Astrocyte (in vitro differentiated cells and primary cell): ENCODE results near the gene PLEKHG5. TPM values are rescaled to one million over a fixed set of nuclear protein-coding genes. Genes with fewer than 3 reads are reported as not detected.

Source experiments
- DNase-seq: peaks from one replicate; pipeline ENCODE4 v3.0.0-alpha.2; 2010; ENCODE audit warnings: low read depth
- FAIRE-seq: peaks from 2 replicates; lab custom pipeline; 2011; peaks lifted over from hg19 to GRCh38; lab: Jason Lieb, UNC
- H2AFZ ChIP-seq: 2 replicates; pipeline ENCODE4 v1.6.0; 2012; ENCODE audit warnings: low read depth, low read length, inconsistent platforms
- H3K27ac ChIP-seq: 2 replicates; pipeline ENCODE4 v1.5.1; 2011; ENCODE audit warnings: low read depth, low read length, inconsistent platforms
- H3K27me3 ChIP-seq: 2 replicates; pipeline ENCODE4 v1.6.0; 2011; ENCODE audit warnings: low read length, inconsistent platforms; ENCODE audit not compliant: insufficient read depth
- H3K36me3 ChIP-seq: 2 replicates; pipeline ENCODE4 v1.5.1; 2011; ENCODE audit warnings: low read length, inconsistent platforms; ENCODE audit not compliant: insufficient read depth
- H3K4me1 ChIP-seq: 2 replicates; pipeline ENCODE4 v1.5.1; 2011; ENCODE audit warnings: low read length, inconsistent platforms; ENCODE audit not compliant: insufficient read depth
- H3K4me2 ChIP-seq: 2 replicates; pipeline ENCODE4 v1.6.0; 2012; ENCODE audit warnings: low read length, inconsistent platforms
- H3K4me3 ChIP-seq: 2 replicates; pipeline ENCODE4 v1.5.1; 2011; ENCODE audit warnings: low read depth, mild to moderate bottlenecking, low read length, inconsistent platforms; ENCODE audit not compliant: insufficient read depth
- H3K79me2 ChIP-seq: 2 replicates; pipeline ENCODE4 v1.6.0; 2012; ENCODE audit warnings: mild to moderate bottlenecking, low read length, inconsistent platforms; ENCODE audit not compliant: insufficient read depth
- H3K9ac ChIP-seq: 2 replicates; pipeline ENCODE4 v1.6.0; 2012; ENCODE audit warnings: mild to moderate bottlenecking, low read length, inconsistent platforms
- H3K9me3 ChIP-seq: 2 replicates; pipeline ENCODE4 v1.5.1; 2012; ENCODE audit warnings: low read depth, mild to moderate bottlenecking, low read length, inconsistent platforms; ENCODE audit not compliant: insufficient read depth
- H4K20me1 ChIP-seq: 2 replicates; pipeline ENCODE4 v1.6.0; 2012; ENCODE audit warnings: low read length, inconsistent platforms; ENCODE audit not compliant: insufficient read depth
- H3K27ac Mint-ChIP-seq: one replicate; pipeline ENCODE4 v1.8.0; 2021; ENCODE audit warnings: mild to moderate bottlenecking, mixed read lengths; ENCODE audit not compliant: unreplicated experiment
- H3K27me3 Mint-ChIP-seq: one replicate; pipeline ENCODE4 v1.8.0; 2021; ENCODE audit warnings: low read depth, mixed read lengths; ENCODE audit not compliant: unreplicated experiment
- H3K36me3 Mint-ChIP-seq: one replicate; pipeline ENCODE4 v1.8.0; 2021; ENCODE audit warnings: low read depth, mixed read lengths; ENCODE audit not compliant: unreplicated experiment
- H3K4me1 Mint-ChIP-seq: one replicate; pipeline ENCODE4 v1.8.0; 2021; ENCODE audit warnings: low read depth, mixed read lengths; ENCODE audit not compliant: unreplicated experiment
- H3K4me3 Mint-ChIP-seq: one replicate; pipeline ENCODE4 v1.8.0; 2021; ENCODE audit warnings: mild to moderate bottlenecking, moderate library complexity, mixed read lengths; ENCODE audit not compliant: unreplicated experiment
- H3K9me3 Mint-ChIP-seq: one replicate; pipeline ENCODE4 v1.8.0; 2021; ENCODE audit warnings: mild to moderate bottlenecking, mixed read lengths; ENCODE audit not compliant: unreplicated experiment
- EZH2 ChIP-seq: IDR thresholded peaks from 2 replicates; pipeline ENCODE4 v1.6.1; 2012; ENCODE audit warnings: mild to moderate bottlenecking, low read length, inconsistent platforms; ENCODE audit not compliant: insufficient read depth
- total RNA-seq: library from RNA; stranded (reverse); gene quantifications from 2 replicates; pipeline ENCODE4 v1.2.1, GENCODE V29; 2021
- TF ChIP-seq, protein P1 (sequence below): IDR thresholded peaks from 2 replicates; pipeline ENCODE4 v1.5.1; 2011; ENCODE audit warnings: low read depth, mild to moderate bottlenecking, inconsistent platforms, low read length, moderate library complexity; ENCODE audit not compliant: insufficient read depth

Gene PLEKHG5
- total RNA-seq, 1 donor from 2014 or later: 25.1 TPM

DNA sequence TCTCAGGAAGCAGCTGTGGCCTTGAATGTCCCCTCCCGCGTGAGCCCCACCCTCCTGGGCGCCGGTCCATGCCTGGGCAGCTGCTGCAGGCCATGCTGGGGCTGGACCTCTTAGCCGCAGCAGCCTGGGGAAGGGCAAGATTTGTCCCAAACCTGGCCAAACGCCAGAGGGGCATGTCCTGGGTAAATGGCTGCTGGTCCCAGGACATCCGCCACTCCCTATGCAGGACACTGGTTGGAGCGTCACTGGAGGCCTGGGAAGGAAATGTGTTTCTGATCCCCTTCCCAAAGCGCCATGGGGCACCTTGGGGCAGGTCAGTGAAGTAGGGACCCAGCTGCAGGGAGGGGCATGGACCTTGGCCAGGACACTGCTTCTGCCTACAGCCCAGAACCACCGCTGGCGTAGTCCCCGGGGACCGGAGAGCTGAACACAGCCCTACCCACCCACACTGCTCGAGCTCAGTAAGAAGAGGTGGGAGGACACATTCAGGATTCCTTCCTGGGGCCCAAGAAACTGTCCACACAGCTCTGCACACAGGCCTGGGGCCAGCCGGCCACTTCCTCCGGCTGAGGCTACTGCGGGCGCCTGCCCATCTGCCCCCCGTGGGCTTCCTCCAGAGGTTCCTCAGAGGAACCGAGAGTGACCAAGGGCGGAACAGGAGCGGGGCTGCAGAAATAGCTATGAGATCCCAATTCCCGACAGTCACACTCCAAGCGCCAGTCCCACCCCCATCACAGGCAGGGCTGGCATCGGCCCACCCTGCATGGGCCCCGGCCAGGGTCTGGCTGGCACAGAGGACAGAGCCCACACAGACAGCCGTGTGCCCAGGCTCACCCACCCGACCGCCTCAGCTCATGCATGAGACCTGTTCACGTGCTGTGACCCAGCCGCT, 10.8 kb upstream of the PLEKHG5 start:
- TF ChIP-seq, protein P1, sequence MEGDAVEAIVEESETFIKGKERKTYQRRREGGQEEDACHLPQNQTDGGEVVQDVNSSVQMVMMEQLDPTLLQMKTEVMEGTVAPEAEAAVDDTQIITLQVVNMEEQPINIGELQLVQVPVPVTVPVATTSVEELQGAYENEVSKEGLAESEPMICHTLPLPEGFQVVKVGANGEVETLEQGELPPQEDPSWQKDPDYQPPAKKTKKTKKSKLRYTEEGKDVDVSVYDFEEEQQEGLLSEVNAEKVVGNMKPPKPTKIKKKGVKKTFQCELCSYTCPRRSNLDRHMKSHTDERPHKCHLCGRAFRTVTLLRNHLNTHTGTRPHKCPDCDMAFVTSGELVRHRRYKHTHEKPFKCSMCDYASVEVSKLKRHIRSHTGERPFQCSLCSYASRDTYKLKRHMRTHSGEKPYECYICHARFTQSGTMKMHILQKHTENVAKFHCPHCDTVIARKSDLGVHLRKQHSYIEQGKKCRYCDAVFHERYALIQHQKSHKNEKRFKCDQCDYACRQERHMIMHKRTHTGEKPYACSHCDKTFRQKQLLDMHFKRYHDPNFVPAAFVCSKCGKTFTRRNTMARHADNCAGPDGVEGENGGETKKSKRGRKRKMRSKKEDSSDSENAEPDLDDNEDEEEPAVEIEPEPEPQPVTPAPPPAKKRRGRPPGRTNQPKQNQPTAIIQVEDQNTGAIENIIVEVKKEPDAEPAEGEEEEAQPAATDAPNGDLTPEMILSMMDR: no peak
- TF ChIP-seq EZH2: no peak
- H2AFZ ChIP-seq: peak overlapping the region; percentile 10
- Mint-ChIP-seq H3K4me1 (no peaks in the 10 kb centered on the region), H3K36me3 (no peaks in the 10 kb centered on the region), H3K27me3 (peaks cover 23% of the 10 kb centered on the region), H3K9me3 (no peaks in the 10 kb centered on the region), H3K4me3 (no peak overlapping the region), H3K27ac (no peak overlapping the region)
- no peaks in the 10 kb centered on the region for H3K9me3 ChIP-seq
- H3K9ac ChIP-seq: no peak overlapping the region
- H3K27me3 ChIP-seq: peaks cover 2% of the 10 kb centered on the region
- FAIRE-seq (no peak), DNase-seq (no peak)
- H3K79me2 ChIP-seq: no peaks in the 10 kb centered on the region
- no peaks in the 10 kb centered on the region for H3K4me1 ChIP-seq
- H4K20me1 ChIP-seq: no peaks in the 10 kb centered on the region
- H3K36me3 ChIP-seq: no peaks in the 10 kb centered on the region
- H3K27ac ChIP-seq: no peak overlapping the region
- no peak overlapping the region for H3K4me3 ChIP-seq
- no peak overlapping the region for H3K4me2 ChIP-seq

DNA sequence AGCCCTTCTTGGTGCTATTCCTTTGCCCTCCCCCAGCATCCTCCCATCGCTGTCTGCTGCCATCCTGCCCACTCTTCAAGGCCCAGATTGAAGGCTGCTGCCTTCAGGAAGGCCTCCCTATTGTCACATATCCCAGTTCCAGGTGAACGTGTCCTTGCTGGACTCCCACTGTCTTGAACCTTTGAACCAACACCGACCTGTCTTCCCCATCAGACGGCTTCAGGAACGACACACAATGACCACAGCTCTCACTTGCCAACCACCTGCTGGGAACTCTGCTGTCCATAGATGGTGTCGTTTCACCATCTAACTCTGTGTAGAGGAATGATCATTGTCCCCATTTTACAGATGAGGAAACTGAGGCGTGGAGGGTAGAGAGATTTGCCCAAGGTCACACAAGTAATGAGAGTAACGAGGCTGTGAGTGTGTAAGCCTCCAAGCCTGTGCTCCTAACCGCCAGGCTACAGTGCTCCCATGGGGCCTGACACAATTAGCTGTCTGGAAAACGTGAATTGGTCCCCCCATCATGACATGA, 9.9 kb upstream of the PLEKHG5 start:
- H3K27me3 Mint-ChIP-seq: peaks cover 17% of the 10 kb centered on the region
- no peak overlapping the region for H3K4me3 Mint-ChIP-seq
- H3K27ac Mint-ChIP-seq: no peak overlapping the region
- peaks cover 4% of the 10 kb centered on the region for H3K79me2 ChIP-seq
- no peaks in the 10 kb centered on the region for H3K9me3 Mint-ChIP-seq
- no peak overlapping the region for H2AFZ ChIP-seq
- no peaks in the 10 kb centered on the region for H3K36me3 ChIP-seq
- H3K27ac ChIP-seq: no peak overlapping the region
- no peak overlapping the region for H3K9ac ChIP-seq
- H3K4me2 ChIP-seq: no peak overlapping the region
- DNase-seq (no peak), FAIRE-seq (no peak)
- no peaks in the 10 kb centered on the region for H3K9me3 ChIP-seq
- TF ChIP-seq EZH2: no peak
- TF ChIP-seq, protein P1: no peak
- no peak overlapping the region for H3K4me3 ChIP-seq
- H3K36me3 Mint-ChIP-seq: no peaks in the 10 kb centered on the region
- H3K27me3 ChIP-seq: peaks cover 2% of the 10 kb centered on the region
- H4K20me1 ChIP-seq: no peaks in the 10 kb centered on the region
- H3K4me1 ChIP-seq: peaks cover 4% of the 10 kb centered on the region
- H3K4me1 Mint-ChIP-seq: no peaks in the 10 kb centered on the region
